Fibroblast of mammary gland (primary cell): ENCODE data around the gene NAB2.
"Not testable (repeated sequence)": the region's sequence is repeated elsewhere in the genome, so short reads cannot be mapped to it uniquely, and the experiment has no call there.

ENCODE experiments used
- DNase-seq: peaks from one replicate; pipeline ENCODE4 v3.0.0-alpha.2; 2010; ENCODE audit warnings: low read depth
- H3K4me3 ChIP-seq: 2 replicates; pipeline ENCODE4 v1.5.1; 2011; ENCODE audit warnings: low read depth, mild to moderate bottlenecking, low read length, moderate library complexity; ENCODE audit not compliant: control insufficient read depth
- CTCF ChIP-seq: conservative IDR thresholded peaks from 2 replicates; pipeline ENCODE4 v1.5.1; 2011; ENCODE audit warnings: low read depth, low read length, inconsistent platforms; ENCODE audit not compliant: control insufficient read depth, insufficient read depth

The NAB2 gene

DNA sequence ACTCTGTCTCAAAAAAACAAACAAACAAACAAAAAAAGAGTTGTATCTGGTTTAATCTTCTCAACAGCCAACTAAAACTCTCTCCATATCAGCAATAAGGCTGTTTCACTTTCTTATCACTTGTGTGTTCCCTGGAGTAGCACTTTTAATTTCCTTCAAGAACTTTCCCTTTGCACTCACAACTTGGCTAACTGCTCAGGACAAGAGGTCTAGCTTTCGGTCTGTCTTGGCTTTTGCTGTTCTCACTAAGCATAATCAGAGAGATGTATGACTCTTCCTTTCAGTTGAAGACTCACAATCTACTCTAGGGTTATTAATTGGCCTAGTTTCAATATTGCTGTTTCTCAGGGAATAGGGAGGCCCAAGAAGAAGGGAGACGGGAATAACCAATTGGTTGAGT, 22.7 kb upstream of the NAB2 start:
- DNase-seq, result no peak
- H3K4me3 ChIP-seq, result no peak overlapping the region
- no peak for TF ChIP-seq CTCF

GRCh38 chr12:57069523-57069922, 19.4 kb upstream of the NAB2 start:
- TF ChIP-seq CTCF, result peak; percentile 96
- no peak overlapping the region for H3K4me3 ChIP-seq
- DNase-seq, result peak; percentile 92

GRCh38 chr12:57072661-57073060, 16.3 kb upstream of the NAB2 start:
- no peak overlapping the region for H3K4me3 ChIP-seq
- no peak for TF ChIP-seq CTCF
- no peak for DNase-seq

GRCh38 chr12:57073566-57074450, 15.1 kb upstream of the NAB2 start:
- not testable (repeated sequence) for H3K4me3 ChIP-seq, DNase-seq

DNA sequence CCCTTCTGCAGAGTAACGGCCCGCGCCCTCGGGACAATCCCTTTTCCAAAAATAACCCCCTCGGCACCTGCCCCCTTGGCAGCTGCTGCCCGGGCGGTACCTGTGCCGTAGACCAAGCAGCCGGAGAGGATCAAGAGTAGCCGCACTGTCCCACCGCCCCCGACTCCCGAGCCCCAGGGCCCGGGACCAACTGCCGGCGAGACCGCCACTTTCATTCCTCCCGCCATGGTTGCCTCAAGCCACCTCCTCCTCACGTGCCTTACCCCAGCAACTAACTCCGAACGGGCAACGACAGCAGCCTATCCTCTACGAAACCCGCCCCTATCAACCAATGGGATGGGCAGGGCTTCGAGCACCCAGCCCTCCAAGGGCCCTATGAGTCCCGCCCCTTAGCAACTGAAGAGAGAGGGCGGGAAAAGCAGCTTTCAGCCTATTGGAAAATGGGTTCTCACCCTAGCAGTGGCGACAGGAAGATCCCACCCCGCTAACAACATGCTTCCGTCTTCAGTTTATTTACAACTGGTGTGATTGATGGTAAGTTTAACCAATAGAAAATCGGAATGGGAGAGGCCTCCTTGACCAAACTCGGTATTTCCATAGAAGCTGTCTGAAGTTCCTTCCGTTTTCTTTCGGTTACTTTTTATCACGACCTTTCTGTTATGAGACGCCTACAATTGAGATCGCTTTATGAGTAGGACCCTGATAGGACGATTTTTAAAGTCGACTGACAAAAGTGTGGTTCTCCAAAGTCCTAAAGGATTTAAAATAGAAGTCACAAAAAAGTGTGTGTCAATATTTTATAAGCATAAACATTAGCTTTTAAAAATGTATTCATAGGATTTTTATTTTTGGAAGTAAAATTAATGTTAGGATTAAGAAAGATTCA, 10.2 kb upstream of the NAB2 start, which contains the start of gene NEMP1:
TSS of gene NEMP1 (minus strand) at position 273 of the 886 bp plus-strand sequence. CDS start at position 227, 46 bp downstream.
- no peak for TF ChIP-seq CTCF
- DNase-seq, result peak; percentile 100
- H3K4me3 ChIP-seq, result peak within 1 kb of the TSS; percentile 85

DNA sequence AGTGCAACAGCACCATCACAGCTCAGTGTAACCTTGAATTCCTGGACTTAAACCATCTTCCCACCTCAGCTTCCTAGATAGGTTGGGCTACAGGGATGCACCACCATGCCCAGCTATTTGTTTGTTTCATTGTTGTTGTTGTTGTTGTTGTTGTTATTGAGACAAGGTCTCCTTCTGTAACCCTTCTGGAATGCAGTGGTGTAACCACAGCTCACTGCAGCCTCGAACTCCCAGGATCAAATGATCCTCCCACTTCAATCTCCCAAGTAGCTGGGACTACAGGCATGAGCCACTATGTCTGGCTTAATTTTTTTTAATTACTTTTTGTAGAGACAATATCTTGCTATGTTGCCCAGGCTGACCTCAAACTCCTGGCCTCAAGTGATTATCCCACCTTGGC, 9.1 kb upstream of the NAB2 start:
- H3K4me3 ChIP-seq, result no peak overlapping the region
- no peak for TF ChIP-seq CTCF

GRCh38 chr12:57080855-57081254, 8.1 kb upstream of the NAB2 start:
- DNase-seq, result no peak
- H3K4me3 ChIP-seq, result no peak overlapping the region
- no peak for TF ChIP-seq CTCF

More for the DNA sequence above, 9.1 kb upstream of the NAB2 start:
- DNase-seq, result no peak
